GM18517 (cell line): Measurements from ENCODE around the gene ERICH4.
"Not testable (repeated sequence)": the region's sequence is repeated elsewhere in the genome, so short reads cannot be mapped to it uniquely, and the experiment has no call there.

Experiments used
- ATAC-seq: cut with Tn5 transposase; IDR thresholded peaks from one replicate; pipeline ENCODE4 v1.9.1; 2021; ENCODE audit warnings: mild to moderate bottlenecking, moderate library complexity; ENCODE audit not compliant: unreplicated experiment

The ERICH4 gene

GRCh38 chr19:41442473-41443355 lies at the start of gene ERICH4:
Gene ERICH4 (plus strand): TSS chr19:41443156. CDS start chr19:41443170, 14 bp downstream.
- ATAC-seq = no peak

- ATAC-seq = no peak
Measured at GRCh38 chr19:41395355-41395754, 47.6 kb upstream of the ERICH4 start.

- peak; percentile 93 for ATAC-seq
Measured at GRCh38 chr19:41397086-41398049, 45.6 kb upstream of the ERICH4 start, which contains the start of the genes BCKDHA and EXOSC5. Gene BCKDHA (plus strand): TSS chr19:41397818. CDS start chr19:41397828, 10 bp downstream. Gene EXOSC5 (minus strand): TSS chr19:41397359. CDS start chr19:41397328, 31 bp downstream.

- ATAC-seq = no peak
Measured at GRCh38 chr19:41398050-41398418, 44.9 kb upstream of the ERICH4 start.

- no peak for ATAC-seq
Measured at GRCh38 chr19:41398598-41398997, 44.4 kb upstream of the ERICH4 start.

GRCh38 chr19:41399091-41399490 lies 43.9 kb upstream of the ERICH4 start:
- ATAC-seq = no peak

- ATAC-seq = no peak
Measured at GRCh38 chr19:41399525-41399924, 43.4 kb upstream of the ERICH4 start.

GRCh38 chr19:41401483-41401882 lies 41.5 kb upstream of the ERICH4 start:
- no peak for ATAC-seq

- no peak for ATAC-seq
Measured at GRCh38 chr19:41402010-41402409, 40.9 kb upstream of the ERICH4 start.

GRCh38 chr19:41403181-41403970 lies 39.6 kb upstream of the ERICH4 start:
- no peak for ATAC-seq

- no peak for ATAC-seq
Measured at GRCh38 chr19:41405776-41406175, 37.2 kb upstream of the ERICH4 start.

- ATAC-seq = no peak
Measured at GRCh38 chr19:41407271-41407670, 35.7 kb upstream of the ERICH4 start.

- no peak for ATAC-seq
Measured at GRCh38 chr19:41408256-41408655, 34.7 kb upstream of the ERICH4 start.

GRCh38 chr19:41408846-41409245 lies 34.1 kb upstream of the ERICH4 start:
- not testable (repeated sequence) for ATAC-seq

GRCh38 chr19:41409288-41409687 lies 33.7 kb upstream of the ERICH4 start:
- no peak for ATAC-seq

- no peak for ATAC-seq
Measured at GRCh38 chr19:41410336-41411054, 32.5 kb upstream of the ERICH4 start.

- ATAC-seq = no peak
Measured at GRCh38 chr19:41411100-41411967, 31.6 kb upstream of the ERICH4 start.

- no peak for ATAC-seq
Measured at GRCh38 chr19:41411968-41412265, 31.0 kb upstream of the ERICH4 start.

GRCh38 chr19:41412953-41413352 lies 30.0 kb upstream of the ERICH4 start:
- ATAC-seq = no peak
